Esophagus squamous epithelium (tissue), 5 donors: ENCODE results near the gene ACACA. TPM values are rescaled to one million over a fixed set of nuclear protein-coding genes. Genes with fewer than 3 reads are reported as not detected.

Experiments used
- DNase-seq: peaks from one replicate; lab custom pipeline; 2025; lab: John Stamatoyannopoulos, UW
- H3K27ac ChIP-seq, 4 donors: fragments of 200-600 bp; sonication (generic); one replicate each; pipeline ENCODE4 v1.5.1; 2016 to 2019; ENCODE audit warnings: mild to moderate bottlenecking in 1 of 4
- H3K27me3 ChIP-seq, 4 donors: fragments of 200-600 bp; sonication (generic); 1 replicate in 3 of 4; 2 replicates in 1 of 4; pipeline versions ENCODE4 v1.5.1 to v1.6.0; 2017 to 2021; ENCODE audit warnings: antibody characterized with exemption in 1 of 4
- H3K36me3 ChIP-seq, 3 donors: fragments of 200-600 bp; sonication (generic); one replicate each; pipeline ENCODE4 v1.5.1; 2016 to 2019
- H3K4me1 ChIP-seq, 3 donors: fragments of 200-600 bp; sonication (generic); one replicate each; pipeline ENCODE4 v1.5.1; 2017 to 2019
- H3K4me3 ChIP-seq, 4 donors: fragments of 200-600 bp; sonication (generic); 1 replicate in 3 of 4; 2 replicates in 1 of 4; pipeline ENCODE4 v1.5.1; 2016 to 2019; ENCODE audit warnings: mild to moderate bottlenecking in 2 of 4, moderate library complexity in 1 of 4
- H3K9me3 ChIP-seq, 3 donors: fragments of 200-600 bp; sonication (generic); one replicate each; pipeline ENCODE4 v1.5.1; 2016 to 2019
- POLR2A ChIP-seq, 4 donors: fragments of 450-650 bp; IDR thresholded peaks; one replicate each; pipeline ENCODE4 v1.6.1; 2017; ENCODE audit warnings: antibody characterized with exemption in 4 of 4, mild to moderate bottlenecking in 4 of 4, moderate library complexity in 3 of 4
- WGBS, 2 donors: methylation state at CpG; one replicate each; pipeline ENCODE4 v1.1.5; 2018; 5-methylcytosine and 5-hydroxymethylcytosine counted together
- intact Hi-C: fragments of 100-400 bp; cut with DNase I; formaldehyde crosslinking; loops from one replicate; pipeline ENCODE4 v1.15.0; 2022
- total RNA-seq, 4 donors: library from RNA; depleted of rRNA; stranded (reverse); fragments of >200 nt; gene quantifications; one replicate each; pipeline ENCODE4 v1.1.0, GENCODE V29; 2016
- TF ChIP-seq, protein P1 (sequence below), 6 experiments: fragments of 450-650 bp in 4 of 6; fragments of 200-600 bp in 2 of 6; sonication (generic) in 2 of 6; IDR thresholded peaks; one replicate each; pipeline ENCODE4 v1.5.1; 2016 to 2019; ENCODE audit warnings: antibody characterized with exemption in 6 of 6, mild to moderate bottlenecking in 4 of 6, moderate library complexity in 4 of 6
- donor health status: DM: yes; HTN: yes; CAD: no.

The ACACA gene
- total RNA-seq, 4 donors from 2014 or later = 34.5 to 81.0 (median 55.8) TPM

DNA sequence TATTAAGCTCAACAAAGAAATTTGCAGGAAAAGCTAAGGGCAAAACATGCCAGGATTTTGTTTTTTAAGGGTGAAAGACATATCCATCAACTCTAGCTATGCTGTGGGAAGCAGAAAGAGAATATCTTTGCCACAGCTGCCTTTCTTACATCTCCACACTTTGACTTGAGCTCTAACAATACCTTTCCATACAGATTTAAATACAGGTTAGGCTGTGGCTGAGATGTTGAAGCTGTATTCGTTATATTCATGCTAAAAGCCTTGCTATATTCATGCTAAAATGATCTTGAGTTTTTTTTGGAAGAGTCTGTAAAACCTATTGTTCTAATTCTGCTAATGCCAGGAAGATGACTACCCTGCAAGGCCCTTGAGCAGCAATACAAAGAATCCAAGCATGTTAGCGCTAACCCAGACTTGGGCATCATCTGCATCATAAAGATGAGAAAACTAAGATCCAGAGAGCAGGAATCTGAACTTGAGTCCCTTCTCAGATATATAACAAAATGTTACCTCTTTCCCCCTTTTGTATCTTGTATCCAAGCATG is 235.7 kb downstream of the ACACA start:
- H3K27ac ChIP-seq = no peak overlapping the region
- H3K9me3 ChIP-seq = no peaks in the 10 kb centered on the region
- peaks cover 0 to 27% (median 0%) of the 10 kb centered on the region in 3 donors for H3K36me3 ChIP-seq
- no peak overlapping the region for H3K4me3 ChIP-seq
- TF ChIP-seq, protein P1, sequence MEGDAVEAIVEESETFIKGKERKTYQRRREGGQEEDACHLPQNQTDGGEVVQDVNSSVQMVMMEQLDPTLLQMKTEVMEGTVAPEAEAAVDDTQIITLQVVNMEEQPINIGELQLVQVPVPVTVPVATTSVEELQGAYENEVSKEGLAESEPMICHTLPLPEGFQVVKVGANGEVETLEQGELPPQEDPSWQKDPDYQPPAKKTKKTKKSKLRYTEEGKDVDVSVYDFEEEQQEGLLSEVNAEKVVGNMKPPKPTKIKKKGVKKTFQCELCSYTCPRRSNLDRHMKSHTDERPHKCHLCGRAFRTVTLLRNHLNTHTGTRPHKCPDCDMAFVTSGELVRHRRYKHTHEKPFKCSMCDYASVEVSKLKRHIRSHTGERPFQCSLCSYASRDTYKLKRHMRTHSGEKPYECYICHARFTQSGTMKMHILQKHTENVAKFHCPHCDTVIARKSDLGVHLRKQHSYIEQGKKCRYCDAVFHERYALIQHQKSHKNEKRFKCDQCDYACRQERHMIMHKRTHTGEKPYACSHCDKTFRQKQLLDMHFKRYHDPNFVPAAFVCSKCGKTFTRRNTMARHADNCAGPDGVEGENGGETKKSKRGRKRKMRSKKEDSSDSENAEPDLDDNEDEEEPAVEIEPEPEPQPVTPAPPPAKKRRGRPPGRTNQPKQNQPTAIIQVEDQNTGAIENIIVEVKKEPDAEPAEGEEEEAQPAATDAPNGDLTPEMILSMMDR (IDR thresholded peaks at IDR 0.05) = no peak
- no peak for TF ChIP-seq POLR2A (IDR thresholded peaks at IDR 0.05)
- no peaks in the 10 kb centered on the region for H3K27me3 ChIP-seq
- 61 to 74% methylated on average over 2 of the region's 2 CpGs for WGBS, 2 donors
- intact Hi-C loops = no loop called here
- no peak for DNase-seq
- H3K4me1 ChIP-seq = no peaks in the 10 kb centered on the region

DNA sequence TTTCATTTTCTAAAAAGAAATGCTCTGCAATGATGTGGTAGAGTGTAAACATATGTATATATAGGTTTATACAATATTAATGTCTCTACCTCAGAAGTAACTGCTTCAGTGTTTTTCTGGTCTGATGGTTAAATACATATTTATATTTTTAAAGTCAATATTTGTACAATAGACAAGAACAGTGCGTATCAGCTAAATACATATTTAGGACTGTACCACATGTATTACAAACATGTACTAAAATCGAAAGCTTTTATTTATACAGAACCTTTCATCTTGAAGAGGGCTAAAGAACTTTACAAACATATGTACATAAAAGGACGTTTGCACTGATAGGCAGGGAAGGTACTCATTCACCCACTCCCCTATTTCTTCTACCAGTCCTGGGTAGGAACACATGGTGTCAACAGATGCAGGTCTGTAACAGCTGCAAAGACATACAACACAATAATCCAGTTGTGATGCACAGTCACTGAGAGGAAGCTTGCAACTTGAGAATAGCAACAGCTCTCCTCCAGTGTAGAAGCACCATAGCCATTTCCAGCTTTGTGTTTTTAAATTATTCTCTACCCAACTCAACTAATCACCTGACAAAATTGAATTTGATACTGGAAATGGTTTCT is 237.8 kb downstream of the ACACA start:
- Histone ChIP-seq H3K4me3 (no peak overlapping the region), H3K9me3 (no peaks in the 10 kb centered on the region), H3K36me3 (peaks cover 0 to 17% (median 0%) of the 10 kb centered on the region in 3 donors), H3K27me3 (no peaks in the 10 kb centered on the region), H3K4me1 (no peaks in the 10 kb centered on the region), H3K27ac (no peak overlapping the region)
- WGBS, 2 donors = 44 to 58% methylated on average over 3 of the region's 3 CpGs
- TF ChIP-seq, protein P1 (IDR thresholded peaks at IDR 0.05) = no peak
- no peak for TF ChIP-seq POLR2A (IDR thresholded peaks at IDR 0.05)
- DNase-seq = no peak
- intact Hi-C loops = no loop called here

DNA sequence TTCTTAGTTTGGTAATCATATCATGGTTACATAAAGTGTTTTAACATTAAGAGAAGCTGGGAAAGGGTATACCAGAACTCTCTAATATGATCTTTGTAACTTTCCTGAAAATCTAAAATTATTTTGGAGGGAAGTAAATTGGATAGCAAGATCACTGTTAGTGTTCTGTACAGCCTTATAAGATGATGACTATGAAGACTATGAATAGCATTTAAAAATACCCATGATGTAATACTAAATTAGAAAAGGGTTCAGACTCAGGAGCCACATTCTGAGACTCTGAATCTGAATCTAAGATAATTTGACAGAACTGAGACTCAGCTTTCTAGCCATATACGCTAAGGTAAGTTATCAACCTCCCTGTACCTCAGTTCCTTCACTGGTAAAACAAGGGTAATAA is 238.9 kb downstream of the ACACA start:
- H3K27ac ChIP-seq = no peak overlapping the region
- H3K36me3 ChIP-seq = peaks cover 0 to 15% (median 0%) of the 10 kb centered on the region in 3 donors
- no peak for DNase-seq
- intact Hi-C loops = no loop called here
- H3K9me3 ChIP-seq = no peaks in the 10 kb centered on the region
- H3K4me1 ChIP-seq = no peaks in the 10 kb centered on the region
- TF ChIP-seq, protein P1 (IDR thresholded peaks at IDR 0.05) = no peak
- TF ChIP-seq POLR2A (IDR thresholded peaks at IDR 0.05) = no peak
- no peak overlapping the region for H3K4me3 ChIP-seq
- H3K27me3 ChIP-seq = no peaks in the 10 kb centered on the region
- WGBS, 2 donors = 94 to 100% methylated on average over 1 of the region's 1 CpG

DNA sequence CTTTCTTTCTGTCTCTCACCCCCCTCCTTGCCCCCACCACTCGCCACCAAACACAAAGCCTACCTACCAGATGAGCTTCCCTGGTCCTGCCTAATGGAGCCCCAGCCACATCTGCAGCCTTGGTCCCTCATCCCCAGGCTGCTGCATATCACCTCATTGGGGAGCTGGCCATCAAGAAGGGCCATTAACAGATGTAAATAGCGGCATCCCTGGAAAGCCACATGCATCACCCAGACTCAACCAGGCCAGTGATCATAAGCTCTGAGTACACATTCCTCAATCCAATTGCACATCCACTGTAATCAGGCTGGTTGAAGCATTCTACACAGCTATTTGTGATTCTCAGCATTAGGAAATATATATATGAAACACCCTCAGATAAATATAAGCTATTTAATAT is 242.6 kb downstream of the ACACA start:
- TF ChIP-seq, protein P1 (IDR thresholded peaks at IDR 0.05) = no peak
- peaks cover 0 to 17% (median 0%) of the 10 kb centered on the region in 3 donors for H3K4me1 ChIP-seq
- H3K9me3 ChIP-seq = no peaks in the 10 kb centered on the region
- DNase-seq = no peak
- H3K27ac ChIP-seq = no peak overlapping the region
- no peaks in the 10 kb centered on the region for H3K27me3 ChIP-seq
- H3K4me3 ChIP-seq = no peak overlapping the region
- intact Hi-C loops = no loop called here
- 90 to 95% methylated on average over 2 of the region's 2 CpGs for WGBS, 2 donors
- H3K36me3 ChIP-seq = peaks cover 0 to 34% (median 0%) of the 10 kb centered on the region in 3 donors

DNA sequence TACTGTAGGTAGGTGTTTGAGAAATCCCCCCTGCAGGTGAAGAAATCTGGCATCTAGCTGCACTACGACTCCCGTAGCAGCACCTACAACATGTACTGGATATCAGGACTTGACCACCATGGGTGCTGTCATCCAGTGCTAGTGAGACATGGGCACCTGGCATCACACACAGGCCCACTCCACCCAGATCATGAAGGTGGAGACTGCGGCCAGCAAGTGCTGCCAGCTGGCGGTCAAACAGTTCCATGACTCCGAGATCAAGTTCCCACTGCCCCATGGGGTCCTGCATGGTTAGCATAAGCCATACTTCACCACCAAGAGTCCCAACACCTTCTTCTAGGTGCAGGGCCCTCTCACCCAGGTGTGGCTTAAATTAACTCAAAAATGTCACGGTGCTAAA is 243.8 kb downstream of the ACACA start:
- 80 to 97% methylated on average over 2 to 6 of the region's 6 CpGs for WGBS, 2 donors
- Histone ChIP-seq H3K27ac (no peak overlapping the region), H3K4me1 (peaks cover 0 to 28% (median 4%) of the 10 kb centered on the region in 3 donors), H3K27me3 (no peaks in the 10 kb centered on the region), H3K9me3 (no peaks in the 10 kb centered on the region), H3K4me3 (no peak overlapping the region), H3K36me3 (peaks cover 0 to 34% (median 0%) of the 10 kb centered on the region in 3 donors)
- no peak for DNase-seq
- intact Hi-C loops = no loop called here
- TF ChIP-seq, protein P1 (IDR thresholded peaks at IDR 0.05) = no peak
- no peak for TF ChIP-seq POLR2A (IDR thresholded peaks at IDR 0.05)
